Keratinocyte (primary cell): ENCODE measurements around the gene CRABP2.

Experiments
- EZH2 ChIP-seq: IDR thresholded peaks from one replicate; pipeline ENCODE4 v1.6.1; 2012; ENCODE audit warnings: inconsistent platforms, mild to moderate bottlenecking, low read length, moderate library complexity
- TF ChIP-seq, protein P1 (sequence below), 3 experiments: IDR thresholded peaks in 1 of 3; conservative IDR thresholded peaks in 1 of 3; optimal IDR thresholded peaks in 1 of 3; 2 replicates in 2 of 3; 3 replicates in 1 of 3; pipeline versions ENCODE3 to v1.5.1; 2011; ENCODE audit warnings: low read length in 3 of 3, mild to moderate bottlenecking in 3 of 3, moderate library complexity in 2 of 3, control low read depth in 1 of 3, inconsistent platforms in 1 of 3; ENCODE audit not compliant: insufficient read depth in 2 of 3; ENCODE audit errors: extremely low read depth in 1 of 3

DNA sequence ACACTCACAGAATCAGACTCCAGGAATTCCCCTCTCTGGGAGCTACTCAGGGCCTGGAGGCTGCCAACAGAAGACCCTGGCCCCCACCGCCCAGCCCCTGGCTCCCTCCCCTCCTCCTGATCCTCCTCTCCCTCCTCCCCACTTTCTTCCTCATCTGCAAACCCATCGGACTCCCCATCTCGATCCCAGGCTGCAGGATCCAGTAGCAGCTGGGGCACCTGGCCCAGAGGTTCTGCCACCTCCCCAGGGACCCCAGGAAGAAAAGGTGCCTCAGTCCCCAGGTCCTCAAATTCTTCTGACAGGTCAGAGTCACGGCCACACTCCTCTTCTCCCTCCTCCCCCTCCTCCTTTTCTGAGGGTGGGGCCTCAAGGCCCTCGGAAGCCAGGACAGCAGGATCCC is 35.6 kb downstream of the CRABP2 start:
- TF ChIP-seq, protein P1, sequence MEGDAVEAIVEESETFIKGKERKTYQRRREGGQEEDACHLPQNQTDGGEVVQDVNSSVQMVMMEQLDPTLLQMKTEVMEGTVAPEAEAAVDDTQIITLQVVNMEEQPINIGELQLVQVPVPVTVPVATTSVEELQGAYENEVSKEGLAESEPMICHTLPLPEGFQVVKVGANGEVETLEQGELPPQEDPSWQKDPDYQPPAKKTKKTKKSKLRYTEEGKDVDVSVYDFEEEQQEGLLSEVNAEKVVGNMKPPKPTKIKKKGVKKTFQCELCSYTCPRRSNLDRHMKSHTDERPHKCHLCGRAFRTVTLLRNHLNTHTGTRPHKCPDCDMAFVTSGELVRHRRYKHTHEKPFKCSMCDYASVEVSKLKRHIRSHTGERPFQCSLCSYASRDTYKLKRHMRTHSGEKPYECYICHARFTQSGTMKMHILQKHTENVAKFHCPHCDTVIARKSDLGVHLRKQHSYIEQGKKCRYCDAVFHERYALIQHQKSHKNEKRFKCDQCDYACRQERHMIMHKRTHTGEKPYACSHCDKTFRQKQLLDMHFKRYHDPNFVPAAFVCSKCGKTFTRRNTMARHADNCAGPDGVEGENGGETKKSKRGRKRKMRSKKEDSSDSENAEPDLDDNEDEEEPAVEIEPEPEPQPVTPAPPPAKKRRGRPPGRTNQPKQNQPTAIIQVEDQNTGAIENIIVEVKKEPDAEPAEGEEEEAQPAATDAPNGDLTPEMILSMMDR (optimal IDR thresholded peaks at IDR 0.05 in 1 of 3, IDR thresholded peaks at IDR 0.05 in 1 of 3, conservative IDR thresholded peaks at IDR 0.05 in 1 of 3; ENCODE audit: extremely low read depth in 1 of 3, insufficient read depth in 2 of 3, low read length in 3 of 3) = no peak
- TF ChIP-seq EZH2 = no peak
